GM18526 (cell line): ENCODE results near the gene RFX2.

ENCODE experiments used
- POLR2A ChIP-seq: IDR thresholded peaks from 3 replicates; pipeline ENCODE4 v1.6.1; 2011; ENCODE audit not compliant: insufficient read length; ENCODE audit errors: extremely low read depth

RFX2 gene

GRCh38 chr19:5956728-5957127 is 153.6 kb downstream of the RFX2 start:
- TF ChIP-seq POLR2A, result no peak

- TF ChIP-seq POLR2A, result no peak
These were observed 154.0 kb downstream of the RFX2 start for GRCh38 chr19:5956323-5956722.

- TF ChIP-seq POLR2A, result no peak
These were observed 154.7 kb downstream of the RFX2 start for GRCh38 chr19:5955636-5955935.

DNA sequence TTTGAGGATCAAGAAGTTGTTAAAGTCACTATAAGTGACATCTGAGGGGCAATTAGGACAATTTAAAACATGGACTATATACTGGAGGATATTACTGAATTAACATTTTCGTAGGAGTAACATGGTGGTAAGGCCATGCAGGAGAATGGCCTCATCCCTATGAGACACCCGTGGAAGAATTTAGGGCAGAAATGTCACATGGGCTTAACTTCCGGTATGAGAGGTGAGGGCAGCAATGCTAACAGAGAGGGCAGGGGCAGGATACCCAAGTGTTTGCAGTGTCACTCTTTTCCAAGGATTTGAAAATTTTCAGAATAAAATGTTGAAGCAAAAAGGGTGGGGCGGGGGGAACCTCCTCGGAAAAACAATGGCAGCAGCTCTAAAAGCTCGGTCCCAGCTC is 156.0 kb downstream of the RFX2 start:
- no peak for TF ChIP-seq POLR2A

DNA sequence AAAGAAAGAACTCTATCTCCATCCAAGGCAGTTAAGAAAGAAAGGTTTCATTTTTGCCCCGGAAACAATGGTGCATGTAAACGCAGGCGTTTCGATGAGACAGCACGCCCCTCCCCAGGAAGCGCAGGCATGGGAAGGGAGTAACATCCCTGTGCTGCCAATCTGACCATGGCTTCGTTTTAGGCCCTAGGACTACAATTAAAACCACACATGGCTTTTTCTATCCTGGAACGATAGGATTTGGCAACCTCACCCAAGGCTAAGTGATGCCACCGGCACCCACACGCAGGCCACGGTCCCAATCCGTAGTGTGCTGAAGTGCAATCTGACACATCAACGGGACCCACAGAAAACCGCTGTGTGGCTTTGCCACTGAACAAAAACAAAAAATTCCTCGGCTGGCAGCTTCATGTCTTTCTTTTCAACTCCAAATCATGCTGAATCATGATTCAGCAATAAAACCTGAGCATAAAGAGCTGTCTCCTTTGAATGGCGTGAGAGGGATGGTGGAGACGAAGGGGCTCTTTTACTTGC is 156.6 kb downstream of the RFX2 start:
- TF ChIP-seq POLR2A, result no peak

DNA sequence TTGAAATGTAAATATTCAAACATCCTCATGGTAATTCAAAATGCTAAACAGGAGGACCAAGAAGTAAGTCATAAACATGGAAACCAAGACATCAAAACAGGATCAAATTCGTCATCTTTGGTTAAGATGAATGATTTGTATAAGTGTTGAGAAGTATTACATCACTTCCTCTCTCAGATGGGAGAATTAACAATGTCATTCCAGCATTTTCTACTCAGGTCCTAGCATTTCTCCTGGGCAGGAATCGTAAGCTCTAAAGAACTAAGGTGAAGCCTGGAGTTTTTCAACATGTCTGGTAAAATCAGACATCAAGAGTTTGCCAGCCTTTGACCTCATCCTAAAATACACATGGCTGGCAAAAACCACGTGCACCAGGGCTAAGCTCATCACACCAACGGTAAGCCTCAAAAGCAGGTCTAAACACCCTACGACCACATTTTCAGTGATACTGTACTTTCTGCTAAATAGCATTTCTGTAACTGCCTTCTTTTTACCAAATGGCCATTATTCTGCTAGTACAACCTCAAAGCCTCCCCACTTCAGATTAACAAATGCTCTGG is 157.2 kb downstream of the RFX2 start:
- TF ChIP-seq POLR2A, result no peak

GRCh38 chr19:5952193-5953029 is 157.9 kb downstream of the RFX2 start:
- TF ChIP-seq POLR2A, result no peak

GRCh38 chr19:5951338-5951861 is 158.9 kb downstream of the RFX2 start:
- no peak for TF ChIP-seq POLR2A

- no peak for TF ChIP-seq POLR2A
These were observed 159.6 kb downstream of the RFX2 start for GRCh38 chr19:5950741-5951140.

GRCh38 chr19:5949792-5950305 is 160.5 kb downstream of the RFX2 start:
- TF ChIP-seq POLR2A, result no peak

GRCh38 chr19:5948752-5949564 is 161.3 kb downstream of the RFX2 start:
- no peak for TF ChIP-seq POLR2A

- TF ChIP-seq POLR2A, result no peak
These were observed 162.9 kb downstream of the RFX2 start for GRCh38 chr19:5947435-5947834.

GRCh38 chr19:5943623-5944022 is 166.7 kb downstream of the RFX2 start:
- TF ChIP-seq POLR2A, result no peak
